HL-60/S4 treated with retinoic acid at 250 ng/mL for 4 days and 3 days (cell line): Measurements from ENCODE around the gene PC.

Source experiments
- in situ Hi-C: fragments of 300-500 bp; cut with MboI; formaldehyde crosslinking; loops from 2 replicates; pipeline ENCODE4 v1.7.0; 2022; ENCODE audit warnings: low sequenced_read_pairs

Gene PC

GRCh38 chr11:66868726-66869566 lies 89.2 kb downstream of the PC start:
- in situ Hi-C loops = no loop called here

- in situ Hi-C loops = no loop called here
These were observed 90.0 kb downstream of the PC start for GRCh38 chr11:66868082-66868725.

- in situ Hi-C loops = no loop called here
These were observed 90.7 kb downstream of the PC start for GRCh38 chr11:66867425-66868040.

- in situ Hi-C loops = no loop called here
These were observed 91.6 kb downstream of the PC start for GRCh38 chr11:66866511-66866986.

GRCh38 chr11:66866007-66866406 lies 92.2 kb downstream of the PC start:
- in situ Hi-C loops = no loop called here

- in situ Hi-C loops = no loop called here
These were observed 93.1 kb downstream of the PC start for GRCh38 chr11:66864924-66865697.

- in situ Hi-C loops = no loop called here
These were observed 93.8 kb downstream of the PC start for GRCh38 chr11:66864172-66864901.

GRCh38 chr11:66863428-66864125 lies 94.6 kb downstream of the PC start:
- in situ Hi-C loops = no loop called here

GRCh38 chr11:66862559-66863037 lies 95.6 kb downstream of the PC start:
- in situ Hi-C loops = no loop called here

GRCh38 chr11:66861774-66862558 lies 96.2 kb downstream of the PC start:
- in situ Hi-C loops = no loop called here

- in situ Hi-C loops = no loop called here
These were observed 97.0 kb downstream of the PC start for GRCh38 chr11:66861038-66861773.

- in situ Hi-C loops = no loop called here
These were observed 97.7 kb downstream of the PC start for GRCh38 chr11:66860449-66860831.

- in situ Hi-C loops = no loop called here
These were observed 98.3 kb downstream of the PC start for GRCh38 chr11:66859686-66860448.

GRCh38 chr11:66858939-66859685 lies 99.1 kb downstream of the PC start:
- in situ Hi-C loops = no loop called here

GRCh38 chr11:66858186-66858938 lies 99.8 kb downstream of the PC start:
- in situ Hi-C loops = no loop called here

- in situ Hi-C loops = no loop called here
These were observed 100.3 kb downstream of the PC start for GRCh38 chr11:66857927-66858185.
